Endodermal cell (in vitro differentiated cells): ENCODE measurements around the gene TLE4. TPM values are rescaled to one million over a fixed set of nuclear protein-coding genes. Genes with fewer than 3 reads are reported as not detected.

ENCODE experiments used
- DNase-seq: peaks from one replicate; pipeline ENCODE4 v3.0.0-alpha.2; 2017
- H3K27ac ChIP-seq: 2 replicates; pipeline ENCODE4 v1.5.1; 2013; ENCODE audit warnings: mild to moderate bottlenecking, low read depth, low read length, moderate library complexity
- H3K27me3 ChIP-seq: 2 replicates; pipeline ENCODE4 v1.6.1; 2013; ENCODE audit warnings: mild to moderate bottlenecking, low read length, moderate library complexity; ENCODE audit not compliant: insufficient read depth, control insufficient read depth, poor library complexity, severe bottlenecking
- H3K36me3 ChIP-seq: 2 replicates; pipeline ENCODE4 v1.7.0; 2013; ENCODE audit warnings: mild to moderate bottlenecking, low read length, moderate library complexity; ENCODE audit not compliant: control insufficient read depth, insufficient read depth
- H3K4me1 ChIP-seq: one replicate; pipeline ENCODE4 v1.7.0; 2013; ENCODE audit warnings: low read length; ENCODE audit not compliant: control insufficient read depth, insufficient read depth
- H3K4me3 ChIP-seq: 2 replicates; pipeline ENCODE4 v1.5.1; 2013; ENCODE audit warnings: mild to moderate bottlenecking, low read length, moderate library complexity
- H3K9ac ChIP-seq: 2 replicates; pipeline ENCODE4 v1.6.1; 2013; ENCODE audit warnings: mild to moderate bottlenecking, low read length, moderate library complexity; ENCODE audit not compliant: poor library complexity, severe bottlenecking; ENCODE audit errors: extremely low read depth
- H3K9me3 ChIP-seq: 2 replicates; pipeline ENCODE4 v1.6.1; 2013; ENCODE audit warnings: mild to moderate bottlenecking, low read length, moderate library complexity; ENCODE audit not compliant: control insufficient read depth
- H3K27ac Mint-ChIP-seq: 2 replicates; pipeline ENCODE4 v1.8.0; 2020; ENCODE audit warnings: mixed read lengths
- H3K27me3 Mint-ChIP-seq: 2 replicates; pipeline ENCODE4 v1.8.0; 2021; ENCODE audit warnings: mild to moderate bottlenecking, mixed read lengths; ENCODE audit not compliant: insufficient read depth
- H3K36me3 Mint-ChIP-seq: 2 replicates; pipeline ENCODE4 v1.8.0; 2020; ENCODE audit warnings: low read depth, mixed read lengths
- H3K4me1 Mint-ChIP-seq: 2 replicates; pipeline ENCODE4 v1.8.0; 2020; ENCODE audit warnings: mixed read lengths
- H3K4me3 Mint-ChIP-seq: 2 replicates; pipeline ENCODE4 v1.8.0; 2020; ENCODE audit warnings: mild to moderate bottlenecking, moderate library complexity, mixed read lengths
- H3K9me3 Mint-ChIP-seq: 2 replicates; pipeline ENCODE4 v1.8.0; 2020; ENCODE audit warnings: mild to moderate bottlenecking, mixed read lengths
- CTCF ChIP-seq: fragments of 200-600 bp; sonication (generic); conservative IDR thresholded peaks from 2 replicates; pipeline ENCODE4 v1.5.0; 2021; ENCODE audit warnings: antibody characterized with exemption, mild to moderate bottlenecking
- WGBS, 2 experiments: methylation state at CpG; one replicate each; pipeline versions ENCODE4 v1.1.5 to v1.1.7; 2013; ENCODE audit warnings: missing lambda C conversion rate in 2 of 2, mixed read lengths in 1 of 2; ENCODE audit not compliant: insufficient coverage in 1 of 2, insufficient read length in 1 of 2; 5-methylcytosine and 5-hydroxymethylcytosine counted together
- total RNA-seq, 2 donors: library from RNA; stranded (reverse); fragmentation: NEBNext Ultra II Directional in 1 of 2; extraction: Animal tissue kit (Norgen Biotek cat#: 25700) in 1 of 2; gene quantifications; 2 replicates in 1 of 2; 3 replicates in 1 of 2; pipeline ENCODE4 v1.2.1, GENCODE V29; 2021

Gene TLE4
- total RNA-seq, 2 donors from 2014 or later, result 16.7 to 25.5 TPM

GRCh38 chr9:79759460-79759859 lies 187.7 kb downstream of the TLE4 start:
- no peak overlapping the region for H3K27ac Mint-ChIP-seq
- Histone ChIP-seq H3K9me3 (peaks cover 9% of the 10 kb centered on the region), H3K9ac (no peak overlapping the region), H3K27me3 (peaks cover 24% of the 10 kb centered on the region), H3K4me3 (no peak overlapping the region), H3K36me3 (no peaks in the 10 kb centered on the region), H3K4me1 (no peaks in the 10 kb centered on the region), H3K27ac (no peak overlapping the region)
- peaks cover 12% of the 10 kb centered on the region for H3K4me1 Mint-ChIP-seq
- whole genome bisulfite sequencing, 2 experiments, result 97 to 100% methylated on average over 1 of the region's 1 CpG
- peaks cover 30% of the 10 kb centered on the region for H3K27me3 Mint-ChIP-seq
- peaks cover 2% of the 10 kb centered on the region for H3K36me3 Mint-ChIP-seq
- TF ChIP-seq CTCF, result no peak
- DNase-seq, result no peak
- H3K4me3 Mint-ChIP-seq, result no peak overlapping the region
- H3K9me3 Mint-ChIP-seq, result peaks cover 13% of the 10 kb centered on the region

GRCh38 chr9:79762070-79762469 lies 190.3 kb downstream of the TLE4 start:
- peaks cover 2% of the 10 kb centered on the region for H3K36me3 Mint-ChIP-seq

GRCh38 chr9:79763671-79764285 lies 192.0 kb downstream of the TLE4 start:
- H3K4me3 ChIP-seq, result no peak overlapping the region
- H3K27me3 ChIP-seq, result peaks cover 25% of the 10 kb centered on the region
- peaks cover 2% of the 10 kb centered on the region for H3K36me3 Mint-ChIP-seq
- H3K4me1 ChIP-seq, result no peaks in the 10 kb centered on the region
- H3K4me1 Mint-ChIP-seq, result peaks cover 12% of the 10 kb centered on the region
- no peaks in the 10 kb centered on the region for H3K36me3 ChIP-seq
- H3K9ac ChIP-seq, result no peak overlapping the region
- WGBS, 2 experiments, result 93 to 96% methylated on average over 5 to 6 of the region's 6 CpGs
- no peak overlapping the region for H3K27ac ChIP-seq
- H3K9me3 Mint-ChIP-seq, result peaks cover 8% of the 10 kb centered on the region
- H3K27ac Mint-ChIP-seq, result no peak overlapping the region
- H3K27me3 Mint-ChIP-seq, result peaks cover 33% of the 10 kb centered on the region
- TF ChIP-seq CTCF, result no peak
- H3K9me3 ChIP-seq, result peaks cover 4% of the 10 kb centered on the region
- DNase-seq, result no peak
- H3K4me3 Mint-ChIP-seq, result no peak overlapping the region

More at GRCh38 chr9:79762070-79762469, 190.3 kb downstream of the TLE4 start:
- no peak for TF ChIP-seq CTCF
- Mint-ChIP-seq H3K9me3 (peaks cover 12% of the 10 kb centered on the region), H3K4me1 (peaks cover 12% of the 10 kb centered on the region), H3K27me3 (peaks cover 33% of the 10 kb centered on the region), H3K4me3 (no peak overlapping the region), H3K27ac (no peak overlapping the region)
- Histone ChIP-seq H3K4me3 (no peak overlapping the region), H3K27ac (no peak overlapping the region), H3K36me3 (no peaks in the 10 kb centered on the region), H3K27me3 (peaks cover 25% of the 10 kb centered on the region), H3K9me3 (peaks cover 9% of the 10 kb centered on the region), H3K9ac (no peak overlapping the region), H3K4me1 (no peaks in the 10 kb centered on the region)
- 89 to 100% methylated on average over 4 to 6 of the region's 6 CpGs for WGBS, 2 experiments
- no peak for DNase-seq
